Measurements from ENCODE around the gene PKP3.

DNA sequence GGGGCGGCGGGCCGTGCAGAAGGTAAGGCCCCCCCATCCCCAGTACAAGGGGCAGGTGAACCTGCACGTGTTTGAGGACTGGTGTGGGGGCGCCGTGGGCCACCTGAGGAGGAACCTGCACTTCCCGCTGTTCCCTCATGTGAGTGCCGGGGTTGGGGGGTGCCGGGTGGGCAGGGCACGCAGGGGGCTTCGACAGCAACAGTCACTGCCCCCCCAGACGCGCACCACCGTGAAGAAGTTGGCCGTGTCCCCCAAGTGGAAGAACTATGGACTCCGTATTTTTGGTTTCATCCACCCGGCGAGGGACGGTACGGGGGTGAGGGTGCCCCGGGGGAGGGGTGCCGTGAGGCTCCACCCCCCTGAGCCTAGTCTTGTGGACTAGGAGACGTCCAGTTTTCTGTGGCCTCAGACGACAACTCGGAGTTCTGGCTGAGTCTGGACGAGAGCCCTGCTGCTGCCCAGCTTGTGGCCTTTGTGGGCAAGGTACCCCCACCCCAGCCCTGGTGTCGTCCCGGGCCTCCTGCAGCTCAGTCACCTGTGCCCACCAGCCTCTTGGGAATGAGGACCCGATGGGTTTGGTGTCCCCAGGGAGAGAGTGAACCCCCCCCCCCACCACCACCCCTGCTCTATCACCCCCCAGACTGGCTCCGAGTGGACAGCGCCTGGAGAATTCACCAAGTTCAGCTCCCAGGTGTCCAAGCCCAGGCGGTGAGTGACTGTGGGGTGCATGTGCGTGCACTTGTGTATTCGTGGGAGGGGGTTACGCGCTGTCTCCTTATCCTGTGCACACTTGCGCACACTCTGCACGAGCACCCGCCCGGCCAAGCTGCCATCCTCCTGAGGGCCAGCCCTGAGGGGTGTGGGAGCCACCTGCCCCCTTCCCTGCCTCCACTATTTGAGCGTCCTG lies 20.9 kb upstream of the PKP3 start:
- TF ChIP-seq, protein P1, sequence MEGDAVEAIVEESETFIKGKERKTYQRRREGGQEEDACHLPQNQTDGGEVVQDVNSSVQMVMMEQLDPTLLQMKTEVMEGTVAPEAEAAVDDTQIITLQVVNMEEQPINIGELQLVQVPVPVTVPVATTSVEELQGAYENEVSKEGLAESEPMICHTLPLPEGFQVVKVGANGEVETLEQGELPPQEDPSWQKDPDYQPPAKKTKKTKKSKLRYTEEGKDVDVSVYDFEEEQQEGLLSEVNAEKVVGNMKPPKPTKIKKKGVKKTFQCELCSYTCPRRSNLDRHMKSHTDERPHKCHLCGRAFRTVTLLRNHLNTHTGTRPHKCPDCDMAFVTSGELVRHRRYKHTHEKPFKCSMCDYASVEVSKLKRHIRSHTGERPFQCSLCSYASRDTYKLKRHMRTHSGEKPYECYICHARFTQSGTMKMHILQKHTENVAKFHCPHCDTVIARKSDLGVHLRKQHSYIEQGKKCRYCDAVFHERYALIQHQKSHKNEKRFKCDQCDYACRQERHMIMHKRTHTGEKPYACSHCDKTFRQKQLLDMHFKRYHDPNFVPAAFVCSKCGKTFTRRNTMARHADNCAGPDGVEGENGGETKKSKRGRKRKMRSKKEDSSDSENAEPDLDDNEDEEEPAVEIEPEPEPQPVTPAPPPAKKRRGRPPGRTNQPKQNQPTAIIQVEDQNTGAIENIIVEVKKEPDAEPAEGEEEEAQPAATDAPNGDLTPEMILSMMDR (IDR thresholded peaks at IDR 0.05) = no peak
- no peak for TF ChIP-seq POLR2A (IDR thresholded peaks at IDR 0.05)

All from testis (tissue), 2 donors.